NK-92 treated with Interleukin-12 subunit alpha and Interleukin-12 subunit beta, amount 100 ng/mL, for 24 hours (cell line): ENCODE measurements around the gene ARPP21.
"Not testable (repeated sequence)": the region's sequence is repeated elsewhere in the genome, so short reads cannot be mapped to it uniquely, and the experiment has no call there.

Source experiments
- DNase-seq: peaks from one replicate; lab custom pipeline; 2025; lab: John Stamatoyannopoulos, UW

The ARPP21 gene

GRCh38 chr3:35639254-35640186, at the start of gene ARPP21:
Gene ARPP21 (plus strand): TSS chr3:35639525. CDS start chr3:35681752, 42,227 bp downstream.
- DNase-seq = no peak

- DNase-seq = no peak
Measured at GRCh38 chr3:35592589-35593295, 46.6 kb upstream of the ARPP21 start.

GRCh38 chr3:35594739-35595138, 44.6 kb upstream of the ARPP21 start:
- no peak for DNase-seq

- DNase-seq = no peak
Measured at GRCh38 chr3:35596335-35596995, 42.9 kb upstream of the ARPP21 start.

- DNase-seq = no peak
Measured at GRCh38 chr3:35597490-35597889, 41.8 kb upstream of the ARPP21 start.

GRCh38 chr3:35598804-35599203, 40.5 kb upstream of the ARPP21 start:
- no peak for DNase-seq

GRCh38 chr3:35601959-35602358, 37.4 kb upstream of the ARPP21 start:
- DNase-seq = no peak

GRCh38 chr3:35602395-35602936, 36.9 kb upstream of the ARPP21 start:
- no peak for DNase-seq

- no peak for DNase-seq
Measured at GRCh38 chr3:35616346-35616745, 23.0 kb upstream of the ARPP21 start.

GRCh38 chr3:35617370-35617769, 22.0 kb upstream of the ARPP21 start:
- DNase-seq = no peak

- not testable (repeated sequence) for DNase-seq
Measured at GRCh38 chr3:35620238-35620637, 19.1 kb upstream of the ARPP21 start.

GRCh38 chr3:35624698-35625097, 14.6 kb upstream of the ARPP21 start:
- no peak for DNase-seq

GRCh38 chr3:35633332-35634124, 5.8 kb upstream of the ARPP21 start:
- no peak for DNase-seq

GRCh38 chr3:35635407-35635806, 3.9 kb upstream of the ARPP21 start:
- DNase-seq = no peak

- no peak for DNase-seq
Measured at GRCh38 chr3:35635926-35636683, 3.2 kb upstream of the ARPP21 start.

GRCh38 chr3:35638251-35638979, 910 bp upstream of the ARPP21 start:
- DNase-seq = no peak

- no peak for DNase-seq
Measured at GRCh38 chr3:35638980-35639253, 408 bp upstream of the ARPP21 start.

GRCh38 chr3:35640190-35641165, 1.2 kb downstream of the ARPP21 start:
- no peak for DNase-seq

GRCh38 chr3:35641331-35641730, 2.0 kb downstream of the ARPP21 start:
- DNase-seq = no peak
